ENCODE measurements around the gene CCDC61.

Gene CCDC61

DNA sequence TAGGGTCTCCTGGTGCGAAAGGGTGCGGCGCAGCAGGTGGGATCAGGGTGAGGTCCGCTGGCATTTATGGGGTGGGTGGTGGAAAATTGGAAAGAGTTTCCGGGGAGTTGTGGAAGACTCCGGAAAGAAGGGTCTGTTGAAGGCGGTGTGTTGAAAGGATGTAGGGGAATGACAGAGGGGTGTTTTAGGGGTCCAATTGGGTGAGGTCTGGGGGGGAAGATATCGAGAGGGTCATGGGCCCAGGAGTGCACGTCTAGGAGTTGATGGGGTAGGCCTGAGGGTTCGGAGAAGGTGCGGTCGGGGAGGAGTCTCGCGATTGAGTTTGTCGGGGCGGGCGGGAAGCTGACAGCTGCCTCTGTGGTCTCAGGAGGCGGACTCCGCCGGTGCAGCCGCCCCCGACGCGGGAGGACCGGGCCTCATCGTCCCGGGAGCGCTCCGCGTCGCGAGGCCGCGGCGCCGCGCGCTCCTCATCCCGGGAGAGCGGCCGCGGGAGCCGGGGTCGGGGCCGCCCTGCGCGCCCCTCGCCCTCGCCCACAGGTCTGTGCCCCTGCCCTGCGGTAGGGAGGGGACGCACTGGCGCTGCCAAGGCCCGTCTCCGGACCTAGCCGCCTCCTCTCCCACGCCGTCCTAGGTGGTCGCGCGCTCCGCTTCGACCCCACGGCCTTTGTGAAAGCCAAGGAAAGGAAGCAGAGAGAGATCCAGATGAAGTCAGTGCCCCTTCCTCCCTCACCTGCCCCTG lies 20.6 kb downstream of the CCDC61 start:
- DNase-seq (ENCODE audit: low read depth in 4 of 4, low spot score in 1 of 4) = peak in 1 of 4 experiments; percentile 16

- peak; percentile 63 to 82 (median 69) for DNase-seq (ENCODE audit: low read depth in 4 of 4, low spot score in 1 of 4)
Observed at GRCh38 chr19:46016426-46017094, 21.3 kb downstream of the CCDC61 start.

DNA sequence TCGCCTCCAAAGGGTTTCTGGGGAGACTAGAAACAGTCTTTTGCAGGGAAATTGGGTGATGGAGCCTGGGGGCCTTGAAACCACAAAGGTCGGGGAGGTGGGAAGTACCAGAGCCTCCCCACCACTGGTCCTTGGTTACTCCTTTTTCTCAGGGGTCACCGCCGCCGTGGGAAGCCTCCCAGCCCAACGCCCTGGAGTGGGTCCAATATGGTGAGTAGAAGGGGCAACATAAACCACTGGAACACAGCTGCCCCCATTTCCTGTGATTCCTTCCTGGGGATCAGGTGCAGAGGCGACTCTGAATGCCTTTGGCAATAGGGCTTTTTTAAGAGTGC lies 21.8 kb downstream of the CCDC61 start:
- DNase-seq (ENCODE audit: low read depth in 4 of 4, low spot score in 1 of 4) = no peak

- DNase-seq (ENCODE audit: low read depth in 4 of 4, low spot score in 1 of 4) = no peak
Observed at GRCh38 chr19:46017874-46018675, 22.8 kb downstream of the CCDC61 start.

- no peak for DNase-seq (ENCODE audit: low read depth in 4 of 4, low spot score in 1 of 4)
Observed at GRCh38 chr19:46018729-46019251, 23.5 kb downstream of the CCDC61 start.

DNA sequence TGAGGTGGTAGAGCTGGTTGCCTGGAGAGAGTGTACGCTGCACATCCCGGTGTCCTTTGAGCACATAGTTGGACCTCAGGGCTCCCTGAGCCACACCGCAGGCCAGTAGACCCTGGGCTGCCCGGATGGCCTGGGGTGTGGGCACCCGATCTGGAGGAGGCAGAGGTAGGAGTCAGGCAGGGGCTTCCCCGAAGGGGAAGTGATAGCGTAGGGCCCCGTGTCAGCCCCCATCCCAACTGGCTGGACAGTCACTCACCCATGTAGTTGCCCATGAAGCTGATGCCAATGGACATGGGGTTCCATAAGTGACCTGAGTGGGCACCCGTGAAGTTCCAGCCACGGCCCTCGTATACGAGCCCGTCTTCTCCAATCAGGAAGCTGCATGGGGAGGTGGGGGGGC lies 24.0 kb downstream of the CCDC61 start:
- no peak for DNase-seq (ENCODE audit: low read depth in 4 of 4, low spot score in 1 of 4)

GRCh38 chr19:46020819-46021125 lies 25.5 kb downstream of the CCDC61 start:
- no peak for DNase-seq (ENCODE audit: low read depth in 4 of 4, low spot score in 1 of 4)

- DNase-seq (ENCODE audit: low read depth in 4 of 4, low spot score in 1 of 4) = no peak
Observed at GRCh38 chr19:46021531-46022041, 26.3 kb downstream of the CCDC61 start.

- no peak for DNase-seq (ENCODE audit: low read depth in 4 of 4, low spot score in 1 of 4)
Observed at GRCh38 chr19:46022061-46022430, 26.8 kb downstream of the CCDC61 start.

GRCh38 chr19:46022431-46023310 lies 27.4 kb downstream of the CCDC61 start, which contains the start of gene PGLYRP1:
Gene PGLYRP1, minus strand, starts transcription at chr19:46023053. Its CDS starts 32 bp downstream, at chr19:46023021.
- no peak for DNase-seq (ENCODE audit: low read depth in 4 of 4, low spot score in 1 of 4)

DNA sequence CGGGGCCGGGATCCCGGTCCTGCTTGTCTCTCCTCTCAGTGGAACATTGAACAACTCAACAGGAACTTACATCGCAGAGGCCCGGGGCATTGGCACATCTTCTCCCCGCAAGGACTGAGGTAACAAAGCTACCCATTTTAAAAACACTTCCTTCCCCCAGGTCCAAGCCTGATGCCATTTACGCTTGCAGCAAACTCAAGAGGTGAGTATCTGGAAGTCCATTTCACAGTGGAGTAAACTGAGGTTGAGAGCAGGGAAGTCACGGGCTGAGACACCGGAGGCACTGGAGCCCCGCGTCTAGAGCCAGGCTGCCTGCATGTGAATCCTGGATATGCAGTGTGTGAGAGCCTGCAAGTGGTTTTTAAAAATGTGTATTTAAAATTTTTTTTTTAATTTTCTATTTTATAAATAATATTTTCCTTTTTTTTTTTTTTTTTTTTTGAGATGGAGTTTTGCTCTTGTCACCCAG lies 28.1 kb downstream of the CCDC61 start:
- DNase-seq (ENCODE audit: low read depth in 4 of 4, low spot score in 1 of 4) = no peak

GRCh38 chr19:46025835-46026234 lies 30.6 kb downstream of the CCDC61 start:
- no peak for DNase-seq (ENCODE audit: low read depth in 4 of 4, low spot score in 1 of 4)

- no peak for DNase-seq (ENCODE audit: low read depth in 4 of 4, low spot score in 1 of 4)
Observed at GRCh38 chr19:46030812-46031550, 35.7 kb downstream of the CCDC61 start.

- DNase-seq (ENCODE audit: low read depth in 4 of 4, low spot score in 1 of 4) = no peak
Observed at GRCh38 chr19:46031781-46032596, 36.7 kb downstream of the CCDC61 start.

- DNase-seq (ENCODE audit: low read depth in 4 of 4, low spot score in 1 of 4) = no peak
Observed at GRCh38 chr19:46032597-46033025, 37.3 kb downstream of the CCDC61 start.

DNA sequence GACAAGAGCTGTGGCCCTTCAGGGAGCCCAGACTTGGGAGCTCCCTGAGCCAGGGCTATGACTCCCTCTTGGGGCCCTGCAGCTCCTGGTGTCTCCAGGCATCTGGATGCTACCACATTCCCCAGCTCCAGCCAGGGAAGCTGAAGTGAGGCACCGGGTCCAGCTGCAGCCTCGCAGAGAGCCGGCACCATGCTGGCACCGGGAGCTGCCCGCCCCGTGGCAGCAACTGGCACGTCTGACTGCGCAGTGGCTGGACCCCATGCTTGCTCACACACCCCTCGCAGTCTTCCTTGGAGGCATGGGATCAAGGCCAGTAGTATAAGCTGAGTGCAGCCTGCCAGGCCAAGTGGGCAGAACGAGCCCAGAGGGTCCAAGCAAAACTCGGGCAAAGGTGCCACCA lies 38.1 kb downstream of the CCDC61 start:
- no peak for DNase-seq (ENCODE audit: low read depth in 4 of 4, low spot score in 1 of 4)

GRCh38 chr19:46035546-46035945 lies 40.3 kb downstream of the CCDC61 start:
- no peak for DNase-seq (ENCODE audit: low read depth in 4 of 4, low spot score in 1 of 4)

DNA sequence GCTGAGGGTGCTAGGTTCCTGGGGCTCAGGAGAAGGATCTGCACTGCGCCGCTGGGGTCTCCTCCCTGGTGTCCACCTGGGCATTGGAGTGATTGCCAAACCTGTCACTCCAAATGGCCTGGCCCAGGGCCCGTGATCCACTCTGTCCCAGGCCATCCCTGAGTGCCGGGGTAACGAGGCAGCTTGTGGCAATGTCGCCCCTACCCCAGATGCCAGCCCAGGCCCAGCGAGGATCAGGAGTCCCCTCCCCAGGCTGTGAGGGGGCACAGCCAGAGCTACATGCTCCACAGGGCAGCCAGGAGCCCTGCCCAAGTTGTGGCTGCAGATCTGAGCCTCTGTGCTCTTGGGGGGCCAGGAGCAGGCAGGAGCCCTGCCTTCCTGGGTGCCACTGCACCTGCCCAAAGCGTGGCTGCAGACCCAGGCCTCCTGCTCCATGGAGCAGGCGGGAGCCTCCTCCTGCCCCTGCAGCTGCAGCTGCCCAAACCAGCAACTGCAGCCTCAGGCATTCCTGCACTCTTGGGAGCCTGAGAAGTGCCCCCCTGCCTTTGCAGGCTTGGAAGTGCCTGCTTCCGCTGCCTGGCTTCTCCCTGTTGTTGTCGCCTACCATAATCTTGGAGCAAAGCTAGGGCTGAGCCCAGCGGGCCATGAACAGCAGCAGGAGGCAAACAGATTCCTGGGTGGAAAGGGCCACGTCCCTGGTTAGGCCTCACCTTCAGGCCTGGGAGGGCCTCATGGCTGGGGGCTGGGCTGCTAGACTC lies 40.9 kb downstream of the CCDC61 start:
- no peak for DNase-seq (ENCODE audit: low read depth in 4 of 4, low spot score in 1 of 4)
